ENCODE measurements around the gene BBS7. TPM values are rescaled to one million over a fixed set of nuclear protein-coding genes. Genes with fewer than 3 reads are reported as not detected.

BBS7 gene
- total RNA-seq (2016; rRNA removed; fragmentation: Illumina TruSeq; extraction: Trizol) (15.7 and 21.6 TPM in 2 replicates), polyA plus RNA-seq (2011; rRNA removed) (8.8 and 9.0 TPM in 2 replicates), polyA minus RNA-seq (2011; rRNA and poly(A)+ RNA removed; ENCODE audit: low replicate concordance) (5.9 and 23.2 TPM in 2 replicates), Bru-seq, nascent RNA (percentile 49 among the genes with signal in this experiment), BruChase-seq, experiment 1, labeled RNA remaining after a 6-hour chase (percentile 55 among the genes with signal in this experiment), BruChase-seq, experiment 2, labeled RNA remaining after a 2-hour chase (percentile 51 among the genes with signal in this experiment)
- 12.0 and 16.0 TPM in 2 replicates for total RNA-seq (2016; cell fraction: cytosol; rRNA removed; fragmentation: Illumina TruSeq; extraction: Trizol; ENCODE audit: low read depth)
- total RNA-seq (2016; cell fraction: insoluble cytoplasmic fraction; rRNA removed; fragmentation: Illumina TruSeq; extraction: Trizol): 17.3 and 23.2 TPM in 2 replicates
- total RNA-seq (2016; cell fraction: membrane; rRNA removed; fragmentation: Illumina TruSeq; extraction: Trizol): 14.2 and 14.7 TPM in 2 replicates
- 14.2 and 16.5 TPM in 2 replicates for total RNA-seq (2016; cell fraction: nucleus; rRNA removed; fragmentation: Illumina TruSeq; extraction: Trizol)
- 7.5 and 9.6 TPM in 2 replicates for polyA plus RNA-seq (2011; cell fraction: cytosol; rRNA removed)
- polyA plus RNA-seq (2011; cell fraction: nucleus; rRNA removed): 6.5 and 7.6 TPM in 2 replicates
- polyA plus RNA-seq (2012): 6.5 and 8.7 TPM in 2 replicates
- 12.7 and 16.7 TPM in 2 replicates for polyA plus RNA-seq (2016; cell fraction: cytosol; fragmentation: Illumina TruSeq; extraction: Trizol; ENCODE audit: low read depth)
- 16.0 and 18.7 TPM in 2 replicates for polyA plus RNA-seq (2016; cell fraction: insoluble cytoplasmic fraction; fragmentation: Illumina TruSeq; extraction: Trizol; ENCODE audit: low read depth)
- polyA plus RNA-seq (2016; cell fraction: membrane; fragmentation: Illumina TruSeq; extraction: Trizol; ENCODE audit: low read depth): 8.3 and 11.6 TPM in 2 replicates
- polyA plus RNA-seq (2016; cell fraction: nucleus; fragmentation: Illumina TruSeq; extraction: Trizol; ENCODE audit: insufficient read depth, low read depth): 8.8 and 11.2 TPM in 2 replicates
- 4.5 and 5.1 TPM in 2 replicates for polyA minus RNA-seq (2011; cell fraction: cytosol; rRNA and poly(A)+ RNA removed)
- polyA minus RNA-seq (2011; cell fraction: nucleus; rRNA and poly(A)+ RNA removed): 10.3 and 45.0 TPM in 2 replicates
- long read RNA-seq, experiment 1, transcript BBS7-202 (4 exons, 725 nt): major isoform, 7 of 13 reads
- long read RNA-seq, experiment 1, partial matches to known transcripts: 2 of 13 reads
- long read RNA-seq, experiment 1, other reads (novel, unspliced or antisense): 2 of 13 reads
- long read RNA-seq, experiment 2, partial matches to known transcripts: 0 of 13 reads
- long read RNA-seq, experiment 2, other reads (novel, unspliced or antisense): 7 of 13 reads

- H3K4me1 ChIP-seq (ENCODE audit: insufficient read depth, low read length): peaks cover 14% of the 10 kb centered on the region
- in situ Hi-C loops (cut with HindIII; ENCODE audit: extremely low pct_ligation_motif_present, low pct_unique_long_range_greater_than_20kb) (no loop called here), intact Hi-C loops (cut with micrococcal nuclease; ENCODE audit: unreplicated experiment) (loop anchor here (2.0 to 5.0 kb wide), 2 partner anchors 45 to 173 kb away; partner anchors contain the start of gene ANXA5)
- H3K9ac ChIP-seq (ENCODE audit: insufficient read depth, low read depth, low read length): peak within 1 kb of the TSS; percentile 71
- H3K27me3 ChIP-seq (ENCODE audit: control insufficient read depth in 1 of 2, insufficient read depth in 2 of 2, low read length in 2 of 2): no peaks in the 10 kb centered on the region; a peak in 1 of 5 replicates
- ChIA-PET CTCF (ENCODE audit: low intra/inter-chr PET ratio, low total read pairs) (no interaction called here), POLR2A (interaction anchor here (0.9 to 1.0 kb wide), 3 partner anchors 46 to 71 kb away, joined by 3 to 5 read pairs (median 3); partner anchors contain the start of genes CCNA2 and EXOSC9)
- no peaks in the 10 kb centered on the region for H4K20me1 ChIP-seq (ENCODE audit: insufficient read depth, low read length)
- ATAC-seq (peak; percentile 98), FAIRE-seq (peak; percentile 74), DNase-seq (ENCODE audit: low spot score) (peak; percentile 94)
- H3K4me3 ChIP-seq (replicated peaks in 1 of 3; ENCODE audit: insufficient read depth in 1 of 3, low read depth in 2 of 3, low read length in 3 of 3): peak within 1 kb of the TSS; percentile 86 to 89 (median 86)
- H3K79me2 ChIP-seq (ENCODE audit: insufficient read depth, low read length): no peaks in the 10 kb centered on the region
- TSS peak; percentile 54 for BruUV-seq (replicated peaks)
- H3K36me3 ChIP-seq (replicated peaks in 1 of 2; ENCODE audit: control insufficient read depth in 1 of 2, insufficient read depth in 2 of 2, low read length in 2 of 2): peaks cover 0 to 2% of the 10 kb centered on the region in 2 experiments; a peak in 1 of 5 replicates
- under 1% methylated on average over 9 of the region's 58 CpGs for WGBS (ENCODE audit: low lambda C conversion rate)
- H2AFZ ChIP-seq (ENCODE audit: low read length): peak within 1 kb of the TSS; percentile 96
- peak within 1 kb of the TSS; percentile 64 for H3K27ac ChIP-seq (ENCODE audit: extremely low read length, insufficient read depth, low read length)
- no peaks in the 10 kb centered on the region for H3K9me3 ChIP-seq (ENCODE audit: low read length)
- peak within 1 kb of the TSS; percentile 75 for H3K4me2 ChIP-seq (ENCODE audit: low read depth, low read length)
- TF ChIP-seq GFI1 (CRISPR knock-in tag; IDR thresholded peaks at IDR 0.05; ENCODE audit: borderline replicate concordance) (peak; percentile 14; the same call in 1 of the 2 replicates), MAX (IDR thresholded peaks at IDR 0.05) (peak; percentile 45; the same call in 1 of the 2 replicates), MYC (CRISPR knock-in tag; IDR thresholded peaks at IDR 0.05; ENCODE audit: borderline replicate concordance) (peak; percentile 47; the same call in 1 of the 2 replicates), FOXP4 (CRISPR knock-in tag; IDR thresholded peaks at IDR 0.05) (peak; percentile 20; the same call in 1 of the 2 replicates), KLF12 (CRISPR knock-in tag; IDR thresholded peaks at IDR 0.05; ENCODE audit: borderline replicate concordance) (peak; percentile 29), XRCC5 (optimal IDR thresholded peaks at IDR 0.05; ENCODE audit: low read length) (no peak), NFIC (IDR thresholded peaks at IDR 0.05; ENCODE audit: low read length) (no peak), RXRA (CRISPR knock-in tag; IDR thresholded peaks at IDR 0.05) (peak; percentile 38; the same call in 1 of the 2 replicates), ETV6 (CRISPR knock-in tag; conservative IDR thresholded peaks at IDR 0.05) (no peak), JUNB (CRISPR knock-in tag; IDR thresholded peaks at IDR 0.05; ENCODE audit: borderline replicate concordance) (no peak), TFE3 (CRISPR knock-in tag; IDR thresholded peaks at IDR 0.05) (no peak), ZNF10 (CRISPR knock-in tag; IDR thresholded peaks at IDR 0.05; ENCODE audit: borderline replicate concordance, low read depth) (no peak), ZNF816 (CRISPR knock-in tag; IDR thresholded peaks at IDR 0.05; ENCODE audit: borderline replicate concordance) (0 out of 2 replicates have a peak, but pooled peaks have one; percentile 66)
Measured at GRCh38 chr4:121869841-121870822, at the start of gene BBS7. Gene BBS7 (minus strand): TSS chr4:121870474. CDS start chr4:121870313, 161 bp downstream.

Data from HepG2 (cell line).